IMR-90 (cell line): Measurements from ENCODE around the gene IRF2. TPM values are rescaled to one million over a fixed set of nuclear protein-coding genes. Genes with fewer than 3 reads are reported as not detected.

Source experiments
- ATAC-seq: fragments of 200-7000 bp; cut with Tn5 transposase; 2 replicates; pipeline ENCODE4 v1.9.1; 2020; ENCODE audit warnings: low read depth, mild to moderate bottlenecking, moderate library complexity
- BruUV-seq: library from RNA; stranded (reverse); fragments of 400-500 nt; replicated peaks from 2 replicates; lab custom pipeline; 2021; lab: Mats Ljungman, UMichigan
- CTCF ChIA-PET: fragments of 300-600 bp; formaldehyde crosslinking; extraction: SDS; loops from one replicate; lab custom pipeline; 2021; ENCODE audit warnings: antibody characterized with exemption; lab: Yijun Ruan, JAX
- POLR2A ChIA-PET: fragments of 300-600 bp; sonication (Branson Sonifier 250); formaldehyde crosslinking; loops from one replicate; lab custom pipeline; 2022; ENCODE audit warnings: antibody characterized with exemption; ENCODE audit not compliant: unreplicated experiment; lab: Charles Lee
- DNase-seq: peaks from one replicate; pipeline ENCODE4 v3.0.0; 2013
- H2AFZ ChIP-seq: replicated peaks from 2 replicates; pipeline ENCODE3; 2013; ENCODE audit warnings: low read length, mild to moderate bottlenecking; ENCODE audit not compliant: poor library complexity
- H2AK5ac ChIP-seq: 2 replicates; pipeline ENCODE4 v1.6.1; 2013; ENCODE audit warnings: low read depth, low read length, inconsistent platforms
- H2AK9ac ChIP-seq: replicated peaks from 2 replicates; pipeline ENCODE3; 2013; ENCODE audit warnings: mild to moderate bottlenecking, low read depth, low read length, moderate library complexity; ENCODE audit not compliant: poor library complexity
- H2BK120ac ChIP-seq: 2 replicates; pipeline ENCODE4 v1.6.1; 2013; ENCODE audit warnings: low read depth, low read length, inconsistent platforms
- H2BK15ac ChIP-seq: 3 replicates; pipeline ENCODE4 v1.6.1; 2013; ENCODE audit warnings: low read depth, low read length, inconsistent platforms
- H2BK20ac ChIP-seq: 2 replicates; pipeline ENCODE4 v1.6.1; 2013; ENCODE audit warnings: low read depth, mild to moderate bottlenecking, inconsistent platforms, low read length, moderate library complexity
- H2BK5ac ChIP-seq: 2 replicates; pipeline ENCODE4 v1.6.1; 2013; ENCODE audit warnings: mild to moderate bottlenecking, low read depth, low read length, inconsistent platforms; ENCODE audit not compliant: poor library complexity, severe bottlenecking
- H3K14ac ChIP-seq: replicated peaks from 2 replicates; pipeline ENCODE4 v1.6.1; 2013; ENCODE audit warnings: low read depth, low read length, inconsistent platforms
- H3K18ac ChIP-seq: 2 replicates; pipeline ENCODE4 v1.6.1; 2013; ENCODE audit warnings: low read depth, low read length, control low read depth
- H3K23ac ChIP-seq: 2 replicates; pipeline ENCODE4 v1.6.1; 2013; ENCODE audit warnings: low read depth, low read length, inconsistent platforms
- H3K27ac ChIP-seq: 2 replicates; pipeline ENCODE4 v1.5.1; 2013; ENCODE audit warnings: mild to moderate bottlenecking, control low read depth, low read length; ENCODE audit not compliant: insufficient read depth
- H3K27me3 ChIP-seq: 2 replicates; pipeline ENCODE4 v1.6.1; 2013; ENCODE audit warnings: low read length; ENCODE audit not compliant: control insufficient read depth, insufficient read depth
- H3K36me3 ChIP-seq: 2 replicates; pipeline ENCODE4 v1.6.1; 2013; ENCODE audit warnings: low read length, mixed read lengths; ENCODE audit not compliant: control insufficient read depth, insufficient read depth
- H3K4ac ChIP-seq: 2 replicates; pipeline ENCODE4 v1.6.1; 2013; ENCODE audit warnings: low read depth, low read length, inconsistent platforms
- H3K4me1 ChIP-seq: 2 replicates; pipeline ENCODE4 v1.6.1; 2013; ENCODE audit warnings: low read length, mixed read lengths; ENCODE audit not compliant: control insufficient read depth, insufficient read depth
- H3K4me2 ChIP-seq: 2 replicates; pipeline ENCODE4 v1.6.1; 2013; ENCODE audit warnings: low read depth, mild to moderate bottlenecking, control low read depth, low read length, moderate library complexity
- H3K4me3 ChIP-seq: 2 replicates; pipeline ENCODE4 v1.5.1; 2013; ENCODE audit warnings: low read depth, mild to moderate bottlenecking, control low read depth, low read length, moderate library complexity; ENCODE audit not compliant: insufficient read depth
- H3K56ac ChIP-seq: 2 replicates; pipeline ENCODE4 v1.6.1; 2013; ENCODE audit warnings: low read length, inconsistent platforms; ENCODE audit not compliant: insufficient read depth; ENCODE audit errors: extremely low read depth
- H3K79me1 ChIP-seq, 2 experiments: 2 replicates each; pipeline ENCODE4 v1.6.1; 2013; ENCODE audit warnings: low read length in 2 of 2, inconsistent platforms in 1 of 2, low read depth in 1 of 2
- H3K9ac ChIP-seq: 2 replicates; pipeline ENCODE4 v1.6.1; 2013; ENCODE audit warnings: low read depth, low read length, control low read depth
- H3K9me1 ChIP-seq: 2 replicates; pipeline ENCODE4 v1.6.1; 2013; ENCODE audit warnings: low read length, inconsistent platforms; ENCODE audit not compliant: insufficient read depth
- H3K9me3 ChIP-seq: 2 replicates; pipeline ENCODE4 v1.6.1; 2013; ENCODE audit warnings: low read length; ENCODE audit not compliant: control insufficient read depth, insufficient read depth
- H4K20me1 ChIP-seq: 2 replicates; pipeline ENCODE4 v1.6.1; 2013; ENCODE audit warnings: low read length, inconsistent platforms; ENCODE audit not compliant: insufficient read depth
- H4K5ac ChIP-seq: 2 replicates; pipeline ENCODE4 v1.6.1; 2013; ENCODE audit warnings: mild to moderate bottlenecking, low read depth, low read length, control low read depth
- H4K8ac ChIP-seq, 2 experiments: 2 replicates each; pipeline ENCODE4 v1.6.1; 2013; ENCODE audit warnings: low read depth in 2 of 2, low read length in 2 of 2, control low read depth in 1 of 2, inconsistent platforms in 1 of 2
- H4K91ac ChIP-seq: 2 replicates; pipeline ENCODE4 v1.6.1; 2013; ENCODE audit warnings: low read depth, low read length, inconsistent platforms; ENCODE audit not compliant: insufficient read depth
- BHLHE40 ChIP-seq: fragments of 150-350 bp; IDR thresholded peaks from 2 replicates; pipeline ENCODE4 v1.6.1; 2016; ENCODE audit warnings: mild to moderate bottlenecking, low read depth, low read length
- CEBPB ChIP-seq: IDR thresholded peaks from 2 replicates; pipeline ENCODE4 v1.6.1; 2012; ENCODE audit warnings: low read depth, low read length, improper control_type of control experiment
- CHD1 ChIP-seq: IDR thresholded peaks from 2 replicates; pipeline ENCODE4 v1.6.1; 2012; ENCODE audit warnings: low read depth, low read length, improper control_type of control experiment
- FOS ChIP-seq: fragments of 150-350 bp; IDR thresholded peaks from 2 replicates; pipeline ENCODE4 v1.6.1; 2016; ENCODE audit warnings: low read depth, low read length
- MAFK ChIP-seq: IDR thresholded peaks from 2 replicates; pipeline ENCODE4 v1.6.1; 2012; ENCODE audit warnings: low read depth, low read length, improper control_type of control experiment
- MAZ ChIP-seq: IDR thresholded peaks from 2 replicates; pipeline ENCODE4 v1.6.1; 2012; ENCODE audit warnings: low read depth, mild to moderate bottlenecking, low read length, improper control_type of control experiment, moderate library complexity, borderline replicate concordance
- MXI1 ChIP-seq: IDR thresholded peaks from 2 replicates; pipeline ENCODE4 v1.6.1; 2012; ENCODE audit warnings: low read depth, mild to moderate bottlenecking, low read length, moderate library complexity, borderline replicate concordance
- POLR2A ChIP-seq: IDR thresholded peaks from 2 replicates; pipeline ENCODE4 v1.6.1; 2012; ENCODE audit warnings: mild to moderate bottlenecking, low read depth, low read length
- RAD21 ChIP-seq: IDR thresholded peaks from 2 replicates; pipeline ENCODE4 v1.6.1; 2012; ENCODE audit warnings: low read length, improper control_type of control experiment
- RCOR1 ChIP-seq: IDR thresholded peaks from 2 replicates; pipeline ENCODE4 v1.6.1; 2012; ENCODE audit warnings: mild to moderate bottlenecking, low read length, improper control_type of control experiment; ENCODE audit not compliant: insufficient replicate concordance
- RFX5 ChIP-seq: IDR thresholded peaks from 2 replicates; pipeline ENCODE4 v1.8.0; 2012; ENCODE audit warnings: low read depth, mild to moderate bottlenecking, low read length, moderate library complexity
- SMC3 ChIP-seq: fragments of 150-350 bp; IDR thresholded peaks from 2 replicates; pipeline ENCODE4 v1.6.1; 2016; ENCODE audit warnings: low read depth, mild to moderate bottlenecking, antibody characterized with exemption, low read length, moderate library complexity
- WGBS, 2 experiments: methylation state at CpG; one replicate each; pipeline versions ENCODE4 v1.1.5 to v1.1.7; 2013; ENCODE audit warnings: missing lambda C conversion rate in 2 of 2; ENCODE audit not compliant: insufficient read length in 1 of 2; ENCODE audit errors: extremely low coverage in 2 of 2; 5-methylcytosine and 5-hydroxymethylcytosine counted together
- dilution Hi-C: fragments of 300-500 bp; cut with HindIII; formaldehyde crosslinking; loops from one replicate; pipeline ENCODE4 v1.14.3; 2018; ENCODE audit warnings: low sequenced_read_pairs; ENCODE audit not compliant: unreplicated experiment
- in situ Hi-C: fragments of 300-500 bp; cut with MboI; formaldehyde crosslinking; loops from 3 replicates; pipeline ENCODE4 v1.14.3; 2019; ENCODE audit warnings: low sequenced_read_pairs, inconsistent platforms, mixed read lengths
- intact Hi-C: fragments of 100-400 bp; cut with micrococcal nuclease; formaldehyde crosslinking; loops from 2 replicates; pipeline ENCODE4 v1.10.0; 2022
- polyA plus RNA-seq, 3 experiments: library from polyadenylated mRNA; depleted of rRNA; stranded (reverse); fragments of >200 nt; gene quantifications; 2 replicates each; pipeline ENCODE4 v1.2.3, GENCODE V29; 2012; ENCODE audit warnings: low replicate concordance in 1 of 3
- total RNA-seq: library from RNA; depleted of rRNA; stranded (reverse); fragments of >200 nt; gene quantifications from 2 replicates; pipeline ENCODE4 v1.2.3, GENCODE V29; 2012
- TF ChIP-seq, protein P1 (sequence below): fragments of 150-350 bp; IDR thresholded peaks from 2 replicates; pipeline ENCODE4 v1.6.1; 2016; ENCODE audit warnings: low read depth, mild to moderate bottlenecking, low read length, moderate library complexity, borderline replicate concordance
- TF ChIP-seq, protein P2 (sequence below): fragments of 150-350 bp; IDR thresholded peaks from 2 replicates; pipeline ENCODE4 v1.6.1; 2017; ENCODE audit warnings: mild to moderate bottlenecking, antibody characterized with exemption, low read length, low read depth

Gene IRF2
- total and polyA plus RNA-seq, 2 of the 4 experiments (the other 2 are of a cell fraction): 16.5 to 21.9 TPM

DNA sequence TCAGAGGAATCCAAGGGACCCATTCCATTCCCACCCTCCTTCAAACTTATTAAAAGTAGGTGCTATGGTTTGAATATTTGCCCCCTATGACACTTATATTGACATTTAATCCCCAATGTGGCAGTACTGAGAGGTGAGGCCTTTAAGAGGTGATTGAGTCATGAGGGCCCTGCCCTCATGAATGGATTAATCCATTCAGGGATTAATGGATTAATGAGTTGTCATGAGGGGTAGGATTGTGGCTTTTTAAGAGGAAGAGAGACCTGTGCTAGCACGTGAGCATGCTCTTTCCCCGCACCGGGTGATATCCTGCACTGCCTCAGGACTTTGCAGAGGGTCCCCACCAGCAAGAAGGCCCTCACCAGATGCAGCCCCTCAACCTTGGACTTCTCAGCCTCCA lies 50.1 kb downstream of the IRF2 start (continued):
- TF ChIP-seq RFX5 (no peak), MAZ (no peak), MAFK (no peak)

DNA sequence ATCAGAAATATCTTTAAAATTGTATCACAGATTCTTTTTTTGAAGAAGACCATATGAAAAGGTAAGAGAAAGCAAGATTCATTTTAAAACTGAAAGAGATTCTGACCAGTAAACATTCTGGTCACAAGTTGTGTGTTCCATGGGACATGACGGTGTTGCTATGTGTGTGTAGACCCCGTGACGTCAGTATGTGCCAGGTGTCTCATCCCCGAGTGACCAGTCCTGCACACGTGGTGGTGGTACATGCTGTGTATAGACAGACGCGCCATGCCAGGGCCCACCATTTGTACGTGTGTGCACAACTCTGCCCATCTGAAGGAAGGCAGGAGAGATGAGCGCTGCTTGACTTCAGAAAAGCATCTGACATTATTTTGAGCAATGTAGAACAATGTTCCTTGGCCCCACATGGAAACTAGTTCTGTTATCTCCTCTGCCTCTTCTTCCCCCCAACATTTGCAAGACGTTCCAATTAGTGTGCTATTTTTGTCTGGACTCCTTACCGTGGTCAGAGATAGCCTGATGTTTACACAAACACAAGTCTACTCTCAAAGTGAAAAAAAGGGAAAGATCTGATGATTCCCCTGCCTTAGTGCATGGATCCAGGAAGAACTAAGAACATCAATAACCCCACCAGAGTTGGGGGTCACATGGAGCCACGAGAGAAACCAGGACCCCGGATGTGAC lies 51.2 kb downstream of the IRF2 start:
- Histone ChIP-seq H3K4me1 (peaks cover 14% of the 10 kb centered on the region), H3K23ac (no peak overlapping the region), H2AK9ac (no peak overlapping the region), H4K20me1 (peaks cover 11% of the 10 kb centered on the region), H2AK5ac (no peak overlapping the region), H3K9ac (no peak overlapping the region), H2BK120ac (no peak overlapping the region), H3K14ac (no peak overlapping the region), H3K9me3 (no peaks in the 10 kb centered on the region), H3K56ac (no peak overlapping the region), H3K4me2 (no peak overlapping the region), H4K8ac (no peak overlapping the region), H2BK15ac (0 out of 3 replicates have a peak overlapping the region, but pooled peaks have one; percentile 44), H3K27ac (no peak overlapping the region), H2BK5ac (no peak overlapping the region), H3K36me3 (peaks cover 37% of the 10 kb centered on the region), H3K4ac (no peak overlapping the region; the same call in 1 of the 2 replicates), H3K9me1 (peaks cover 17% of the 10 kb centered on the region), H4K91ac (no peak overlapping the region), H2BK20ac (no peak overlapping the region), H2AFZ (no peak overlapping the region), H3K79me1 (peaks cover 29 to 69% of the 10 kb centered on the region in 2 experiments), H3K27me3 (no peaks in the 10 kb centered on the region), H3K18ac (no peak overlapping the region), H3K4me3 (no peak overlapping the region), H4K5ac (no peak overlapping the region)
- BruUV-seq: no TSS peak
- in situ Hi-C loops: no loop called here
- ChIA-PET POLR2A (no interaction called here), CTCF (no interaction called here)
- ATAC-seq (no peak), DNase-seq (no peak)
- intact Hi-C loops: no loop called here
- WGBS, 2 experiments: 98% methylated on average over 7 of the region's 13 CpGs; no CpG with 5 or more reads in 1 of the 2 experiments
- dilution Hi-C loops: no loop called here
- no peak for TF ChIP-seq RFX5
- TF ChIP-seq MAZ: no peak
- TF ChIP-seq FOS: no peak
- TF ChIP-seq, protein P1, sequence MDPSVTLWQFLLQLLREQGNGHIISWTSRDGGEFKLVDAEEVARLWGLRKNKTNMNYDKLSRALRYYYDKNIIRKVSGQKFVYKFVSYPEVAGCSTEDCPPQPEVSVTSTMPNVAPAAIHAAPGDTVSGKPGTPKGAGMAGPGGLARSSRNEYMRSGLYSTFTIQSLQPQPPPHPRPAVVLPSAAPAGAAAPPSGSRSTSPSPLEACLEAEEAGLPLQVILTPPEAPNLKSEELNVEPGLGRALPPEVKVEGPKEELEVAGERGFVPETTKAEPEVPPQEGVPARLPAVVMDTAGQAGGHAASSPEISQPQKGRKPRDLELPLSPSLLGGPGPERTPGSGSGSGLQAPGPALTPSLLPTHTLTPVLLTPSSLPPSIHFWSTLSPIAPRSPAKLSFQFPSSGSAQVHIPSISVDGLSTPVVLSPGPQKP: no peak
- no peak for TF ChIP-seq BHLHE40
- TF ChIP-seq MXI1: no peak
- TF ChIP-seq CEBPB: no peak
- TF ChIP-seq POLR2A: no peak
- TF ChIP-seq, protein P2, sequence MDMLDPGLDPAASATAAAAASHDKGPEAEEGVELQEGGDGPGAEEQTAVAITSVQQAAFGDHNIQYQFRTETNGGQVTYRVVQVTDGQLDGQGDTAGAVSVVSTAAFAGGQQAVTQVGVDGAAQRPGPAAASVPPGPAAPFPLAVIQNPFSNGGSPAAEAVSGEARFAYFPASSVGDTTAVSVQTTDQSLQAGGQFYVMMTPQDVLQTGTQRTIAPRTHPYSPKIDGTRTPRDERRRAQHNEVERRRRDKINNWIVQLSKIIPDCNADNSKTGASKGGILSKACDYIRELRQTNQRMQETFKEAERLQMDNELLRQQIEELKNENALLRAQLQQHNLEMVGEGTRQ: no peak
- no peak for TF ChIP-seq RCOR1
- TF ChIP-seq RAD21: no peak
- TF ChIP-seq CHD1: no peak
- TF ChIP-seq SMC3: no peak
